Left lung (tissue), 10 donors: Measurements from ENCODE around the gene SH3PXD2A. TPM values are rescaled to one million over a fixed set of nuclear protein-coding genes. Genes with fewer than 3 reads are reported as not detected.
A peak's percentile ranks its signal among the peaks of the same experiment; 100 is the strongest.

Source experiments
- ATAC-seq: fragments of 200-7000 bp; cut with Tn5 transposase; one replicate; pipeline ENCODE4 v1.9.1; 2020; ENCODE audit warnings: moderate library complexity
- DNase-seq, 4 donors: peaks; one replicate each; pipeline ENCODE4 v3.0.0-alpha.2; 2013 to 2020
- H3K27ac ChIP-seq, 2 donors: fragments of 200-600 bp; sonication (generic) in 1 of 2; one replicate each; pipeline versions ENCODE4 v1.5.0 to v1.8.0; 2020 to 2021
- H3K27me3 ChIP-seq, 2 donors: fragments of 200-600 bp; sonication (generic) in 1 of 2; one replicate each; pipeline versions ENCODE4 v1.5.0 to v1.8.0; 2020 to 2021
- H3K36me3 ChIP-seq, 2 donors: fragments of 200-600 bp; sonication (generic) in 1 of 2; one replicate each; pipeline versions ENCODE4 v1.5.0 to v1.8.0; 2020 to 2021
- H3K4me1 ChIP-seq, 2 donors: fragments of 200-600 bp; one replicate each; pipeline ENCODE4 v1.8.0; 2021
- H3K4me3 ChIP-seq, 2 donors: fragments of 200-600 bp; sonication (generic) in 1 of 2; one replicate each; pipeline versions ENCODE4 v1.5.0 to v1.8.0; 2020 to 2021; ENCODE audit warnings: mild to moderate bottlenecking in 1 of 2
- H3K9me3 ChIP-seq, 2 donors: fragments of 200-600 bp; sonication (generic) in 1 of 2; one replicate each; pipeline versions ENCODE4 v1.5.0 to v1.8.0; 2020 to 2021
- CTCF ChIP-seq, 2 donors: fragments of 200-600 bp; sonication (generic) in 1 of 2; IDR thresholded peaks; one replicate each; pipeline versions ENCODE4 v1.5.0 to v1.8.0; 2021; ENCODE audit warnings: antibody characterized with exemption in 2 of 2
- intact Hi-C, 2 donors: fragments of 100-400 bp; cut with DNase I; formaldehyde crosslinking; loops; one replicate each; pipeline versions ENCODE4 v1.11.2 to v1.14.2; 2022
- polyA plus RNA-seq, 6 donors: library from polyadenylated mRNA; unstranded; fragments of 120-200 nt; gene quantifications; one replicate each; pipeline ENCODE4 v1.2.1, GENCODE V29; 2013; ENCODE audit not compliant: insufficient read length in 6 of 6
- total RNA-seq, 2 donors: library from RNA; stranded (reverse); fragmentation: NEBNext Ultra II Directional; extraction: Animal tissue kit (Norgen Biotek cat#: 25700); gene quantifications; one replicate each; pipeline ENCODE4 v1.2.1, GENCODE V29; 2021
- donor health status: DM: no; HTN: yes; CAD: no.
- donor health status: DM: no; HTN: no; CAD: no.

Gene SH3PXD2A
- total and polyA plus RNA-seq, 8 donors: 44.8 to 117 (median 91.7) TPM

GRCh38 chr10:103678178-103678526 is 177.2 kb downstream of the SH3PXD2A start:
- intact Hi-C loops: no loop called here
- Histone ChIP-seq H3K36me3 (no peaks in the 10 kb centered on the region), H3K27ac (peak overlapping the region; percentile 53 to 80), H3K4me1 (peaks cover 7 to 35% of the 10 kb centered on the region in 2 donors), H3K4me3 (peak overlapping the region in 1 of 2 donors; percentile 25), H3K27me3 (no peaks in the 10 kb centered on the region), H3K9me3 (no peaks in the 10 kb centered on the region)
- ATAC-seq: peak; percentile 68
- DNase-seq: peak; percentile 85 to 96 (median 89)
- no peak for TF ChIP-seq CTCF (IDR thresholded peaks at IDR 0.05)

- Histone ChIP-seq H3K9me3 (no peaks in the 10 kb centered on the region), H3K36me3 (no peaks in the 10 kb centered on the region), H3K27ac (peak overlapping the region; percentile 53 to 80), H3K27me3 (no peaks in the 10 kb centered on the region), H3K4me1 (peaks cover 7 to 35% of the 10 kb centered on the region in 2 donors), H3K4me3 (peak overlapping the region in 1 of 2 donors; percentile 25)
- intact Hi-C loops: no loop called here
- ATAC-seq: no peak
- no peak for TF ChIP-seq CTCF (IDR thresholded peaks at IDR 0.05)
- no peak for DNase-seq
Observed at GRCh38 chr10:103677486-103678177, 177.7 kb downstream of the SH3PXD2A start.

- TF ChIP-seq CTCF (IDR thresholded peaks at IDR 0.05): no peak
- H3K9me3 ChIP-seq: no peaks in the 10 kb centered on the region
- peak; percentile 61 for ATAC-seq
- H3K4me1 ChIP-seq: peaks cover 7 to 35% of the 10 kb centered on the region in 2 donors
- peak in 2 of 4 donors; percentile 65 to 68 for DNase-seq
- no peaks in the 10 kb centered on the region for H3K36me3 ChIP-seq
- H3K27me3 ChIP-seq: no peaks in the 10 kb centered on the region
- peak overlapping the region; percentile 53 to 80 for H3K27ac ChIP-seq
- intact Hi-C loops: no loop called here
- H3K4me3 ChIP-seq: no peak overlapping the region
Observed at GRCh38 chr10:103676851-103677417, 178.4 kb downstream of the SH3PXD2A start.

GRCh38 chr10:103676058-103676785 is 179.2 kb downstream of the SH3PXD2A start:
- peak overlapping the region; percentile 38 to 80 for H3K27ac ChIP-seq
- no peaks in the 10 kb centered on the region for H3K36me3 ChIP-seq
- ATAC-seq (peak; percentile 14), DNase-seq (peak in 1 of 4 donors; percentile 64)
- peaks cover 7 to 35% of the 10 kb centered on the region in 2 donors for H3K4me1 ChIP-seq
- no peak for TF ChIP-seq CTCF (IDR thresholded peaks at IDR 0.05)
- intact Hi-C loops: no loop called here
- H3K4me3 ChIP-seq: no peak overlapping the region
- no peaks in the 10 kb centered on the region for H3K9me3 ChIP-seq
- no peaks in the 10 kb centered on the region for H3K27me3 ChIP-seq

GRCh38 chr10:103673606-103674005 is 181.8 kb downstream of the SH3PXD2A start:
- ATAC-seq (no peak), DNase-seq (no peak)
- TF ChIP-seq CTCF (IDR thresholded peaks at IDR 0.05): no peak
- intact Hi-C loops: no loop called here
- no peak overlapping the region for H3K4me3 ChIP-seq
- H3K27ac ChIP-seq: no peak overlapping the region
- no peaks in the 10 kb centered on the region for H3K36me3 ChIP-seq
- no peaks in the 10 kb centered on the region for H3K27me3 ChIP-seq
- peaks cover 7 to 36% of the 10 kb centered on the region in 2 donors for H3K4me1 ChIP-seq
- H3K9me3 ChIP-seq: no peaks in the 10 kb centered on the region
